Mesodermal cell (in vitro differentiated cells): ENCODE data around the gene IGHMBP2.

Experiments used
- H3K27ac ChIP-seq: 2 replicates; pipeline ENCODE4 v1.7.0; 2013; ENCODE audit warnings: mild to moderate bottlenecking, low read depth, low read length, moderate library complexity; ENCODE audit not compliant: severe bottlenecking
- H3K36me3 ChIP-seq: 2 replicates; pipeline ENCODE4 v1.7.1; 2013; ENCODE audit warnings: mild to moderate bottlenecking, low read length, moderate library complexity; ENCODE audit not compliant: control insufficient read depth, insufficient read depth
- H3K4me1 ChIP-seq: one replicate; pipeline ENCODE4 v1.7.1; 2013; ENCODE audit warnings: mild to moderate bottlenecking, low read length; ENCODE audit not compliant: insufficient read depth, control insufficient read depth, poor library complexity, severe bottlenecking
- H3K4me3 ChIP-seq: 2 replicates; pipeline ENCODE4 v1.7.0; 2013; ENCODE audit warnings: low read length, control low read depth, mild to moderate bottlenecking; ENCODE audit not compliant: insufficient read depth, poor library complexity, severe bottlenecking; ENCODE audit errors: extremely low read depth
- H3K9me3 ChIP-seq: 2 replicates; pipeline ENCODE4 v1.7.1; 2013; ENCODE audit warnings: mild to moderate bottlenecking, low read length, moderate library complexity; ENCODE audit not compliant: control insufficient read depth
- WGBS, 2 experiments: methylation state at CpG; one replicate each; pipeline ENCODE4 v1.1.5; 2013; ENCODE audit warnings: missing lambda C conversion rate in 2 of 2; ENCODE audit not compliant: insufficient coverage in 2 of 2; 5-methylcytosine and 5-hydroxymethylcytosine counted together

IGHMBP2 gene

GRCh38 chr11:68890490-68891231, 13.0 kb upstream of the IGHMBP2 start:
- Histone ChIP-seq H3K4me3 (no peak overlapping the region), H3K4me1 (no peaks in the 10 kb centered on the region), H3K9me3 (no peaks in the 10 kb centered on the region), H3K36me3 (peaks cover 57% of the 10 kb centered on the region), H3K27ac (no peak overlapping the region)
- whole genome bisulfite sequencing, 2 experiments, result 95 to 96% methylated on average over 17 of the region's 17 CpGs

GRCh38 chr11:68891351-68891948, 12.2 kb upstream of the IGHMBP2 start:
- peaks cover 65% of the 10 kb centered on the region for H3K36me3 ChIP-seq
- no peaks in the 10 kb centered on the region for H3K9me3 ChIP-seq
- 95 to 96% methylated on average over 16 to 17 of the region's 17 CpGs for WGBS, 2 experiments
- no peak overlapping the region for H3K4me3 ChIP-seq
- no peak overlapping the region for H3K27ac ChIP-seq
- H3K4me1 ChIP-seq, result no peaks in the 10 kb centered on the region

GRCh38 chr11:68892576-68892975, 11.1 kb upstream of the IGHMBP2 start:
- peaks cover 72% of the 10 kb centered on the region for H3K36me3 ChIP-seq
- 96 to 97% methylated on average over 16 of the region's 20 CpGs for WGBS, 2 experiments
- H3K9me3 ChIP-seq, result no peaks in the 10 kb centered on the region
- H3K4me3 ChIP-seq, result no peak overlapping the region
- H3K27ac ChIP-seq, result no peak overlapping the region
- no peaks in the 10 kb centered on the region for H3K4me1 ChIP-seq

GRCh38 chr11:68893282-68893681, 10.4 kb upstream of the IGHMBP2 start:
- Histone ChIP-seq H3K36me3 (peaks cover 79% of the 10 kb centered on the region), H3K27ac (no peak overlapping the region), H3K4me3 (no peak overlapping the region), H3K9me3 (no peaks in the 10 kb centered on the region), H3K4me1 (no peaks in the 10 kb centered on the region)
- WGBS, 2 experiments, result 95 to 100% methylated on average over 3 to 4 of the region's 5 CpGs

GRCh38 chr11:68896171-68896959, 7.3 kb upstream of the IGHMBP2 start:
- 94 to 95% methylated on average over 19 to 20 of the region's 23 CpGs for WGBS, 2 experiments
- Histone ChIP-seq H3K36me3 (peaks cover 84% of the 10 kb centered on the region), H3K27ac (no peak overlapping the region), H3K4me3 (no peak overlapping the region), H3K4me1 (no peaks in the 10 kb centered on the region), H3K9me3 (no peaks in the 10 kb centered on the region)

- 92 to 96% methylated on average over 9 of the region's 9 CpGs for WGBS, 2 experiments
- no peak overlapping the region for H3K27ac ChIP-seq
- no peak overlapping the region for H3K4me3 ChIP-seq
- no peaks in the 10 kb centered on the region for H3K4me1 ChIP-seq
- H3K9me3 ChIP-seq, result no peaks in the 10 kb centered on the region
- peaks cover 79% of the 10 kb centered on the region for H3K36me3 ChIP-seq
Observed at GRCh38 chr11:68897441-68897840, 6.2 kb upstream of the IGHMBP2 start.

- peaks cover 52% of the 10 kb centered on the region for H3K36me3 ChIP-seq
- H3K4me1 ChIP-seq, result peaks cover 6% of the 10 kb centered on the region
- 97% methylated on average over 9 of the region's 9 CpGs for WGBS, 2 experiments
- no peaks in the 10 kb centered on the region for H3K9me3 ChIP-seq
- H3K4me3 ChIP-seq, result no peak overlapping the region
- no peak overlapping the region for H3K27ac ChIP-seq
Observed at GRCh38 chr11:68900835-68901381, 2.8 kb upstream of the IGHMBP2 start.

- no peaks in the 10 kb centered on the region for H3K9me3 ChIP-seq
- H3K4me1 ChIP-seq, result peaks cover 6% of the 10 kb centered on the region
- WGBS, 2 experiments, result 0 to 5% methylated on average over 13 to 14 of the region's 24 CpGs
- H3K36me3 ChIP-seq, result peaks cover 48% of the 10 kb centered on the region
- H3K4me3 ChIP-seq, result peak overlapping the region; percentile 99
- H3K27ac ChIP-seq, result peak overlapping the region; percentile 62
Observed at GRCh38 chr11:68904248-68904847, 657 bp downstream of the IGHMBP2 start.

GRCh38 chr11:68905421-68906360, 2.0 kb downstream of the IGHMBP2 start:
- Histone ChIP-seq H3K4me1 (peaks cover 6% of the 10 kb centered on the region), H3K4me3 (peak overlapping the region; percentile 99), H3K27ac (no peak overlapping the region), H3K36me3 (peaks cover 48% of the 10 kb centered on the region), H3K9me3 (no peaks in the 10 kb centered on the region)
- WGBS, 2 experiments, result 95 to 97% methylated on average over 22 of the region's 23 CpGs
